HPDE6-E6E7 (cell line): ENCODE measurements around the gene NCAPD2.
"Not testable (repeated sequence)": the region's sequence is repeated elsewhere in the genome, so short reads cannot be mapped to it uniquely, and the experiment has no call there.

Experiments
- DNase-seq: peaks from one replicate; pipeline ENCODE4 v3.0.0; 2011; ENCODE audit warnings: missing footprints; ENCODE audit errors: extremely low spot score

Gene NCAPD2

GRCh38 chr12:6463216-6463615 is 30.7 kb upstream of the NCAPD2 start:
- DNase-seq, result no peak

- DNase-seq, result no peak
Observed at GRCh38 chr12:6463858-6464257, 30.0 kb upstream of the NCAPD2 start.

- DNase-seq, result no peak
Observed at GRCh38 chr12:6464531-6464930, 29.4 kb upstream of the NCAPD2 start.

GRCh38 chr12:6465467-6466183 is 28.3 kb upstream of the NCAPD2 start:
- peak; percentile 53 for DNase-seq

GRCh38 chr12:6466184-6466573 is 27.7 kb upstream of the NCAPD2 start:
- DNase-seq, result no peak

- DNase-seq, result not testable (repeated sequence)
Observed at GRCh38 chr12:6466751-6467150, 27.2 kb upstream of the NCAPD2 start.

GRCh38 chr12:6467571-6468282 is 26.2 kb upstream of the NCAPD2 start:
- DNase-seq, result not testable (repeated sequence)

- no peak for DNase-seq
Observed at GRCh38 chr12:6468283-6468575, 25.7 kb upstream of the NCAPD2 start.

GRCh38 chr12:6469092-6469491 is 24.8 kb upstream of the NCAPD2 start:
- DNase-seq, result no peak

- DNase-seq, result no peak
Observed at GRCh38 chr12:6469609-6470374, 24.1 kb upstream of the NCAPD2 start.

GRCh38 chr12:6470375-6471163 is 23.3 kb upstream of the NCAPD2 start, which contains the start of gene VAMP1:
Gene VAMP1 (minus strand): TSS chr12:6470677. CDS start chr12:6470531, 146 bp downstream.
- peak; percentile 93 for DNase-seq

- DNase-seq, result no peak
Observed at GRCh38 chr12:6471989-6472360, 21.9 kb upstream of the NCAPD2 start.

- no peak for DNase-seq
Observed at GRCh38 chr12:6472491-6472890, 21.4 kb upstream of the NCAPD2 start.

GRCh38 chr12:6475233-6475975 is 18.5 kb upstream of the NCAPD2 start:
- DNase-seq, result not testable (repeated sequence)

GRCh38 chr12:6476489-6476888 is 17.4 kb upstream of the NCAPD2 start:
- no peak for DNase-seq

GRCh38 chr12:6477601-6478377 is 16.1 kb upstream of the NCAPD2 start:
- not testable (repeated sequence) for DNase-seq

- no peak for DNase-seq
Observed at GRCh38 chr12:6478416-6478815, 15.5 kb upstream of the NCAPD2 start.

- no peak for DNase-seq
Observed at GRCh38 chr12:6488240-6488639, 5.7 kb upstream of the NCAPD2 start.

- DNase-seq, result no peak
Observed at GRCh38 chr12:6489449-6489848, 4.5 kb upstream of the NCAPD2 start.

- not testable (repeated sequence) for DNase-seq
Observed at GRCh38 chr12:6490673-6491072, 3.2 kb upstream of the NCAPD2 start.
